Smooth muscle cell (in vitro differentiated cells): ENCODE measurements around the gene IQSEC1. TPM values are rescaled to one million over a fixed set of nuclear protein-coding genes. Genes with fewer than 3 reads are reported as not detected.

Experiments
- DNase-seq: peaks from one replicate; lab custom pipeline; 2025; ENCODE audit not compliant: unreplicated experiment; lab: John Stamatoyannopoulos, UW
- H2AFZ ChIP-seq: fragments of 200-600 bp; sonication (generic); 2 replicates; pipeline ENCODE4 v1.6.0; 2016; ENCODE audit warnings: antibody characterized with exemption, low read depth, mild to moderate bottlenecking
- H3F3A ChIP-seq: fragments of 200-600 bp; sonication (generic); 2 replicates; pipeline ENCODE4 v1.6.0; 2017; ENCODE audit warnings: antibody characterized with exemption, low read depth
- H3K27ac ChIP-seq: fragments of 200-600 bp; sonication (generic); 2 replicates; pipeline ENCODE4 v1.5.1; 2016; ENCODE audit warnings: low read depth, mild to moderate bottlenecking
- H3K27me3 ChIP-seq: fragments of 200-600 bp; sonication (generic); 2 replicates; pipeline ENCODE4 v1.6.1; 2016; ENCODE audit warnings: low read depth, mild to moderate bottlenecking
- H3K36me3 ChIP-seq: fragments of 200-600 bp; sonication (generic); 2 replicates; pipeline ENCODE4 v1.5.1; 2016; ENCODE audit warnings: low read depth
- H3K4me1 ChIP-seq: fragments of 200-600 bp; sonication (generic); 2 replicates; pipeline ENCODE4 v1.5.1; 2016; ENCODE audit warnings: low read depth
- H3K4me2 ChIP-seq: fragments of 200-600 bp; sonication (generic); 2 replicates; pipeline ENCODE4 v1.6.0; 2016; ENCODE audit warnings: mild to moderate bottlenecking
- H3K4me3 ChIP-seq: fragments of 200-600 bp; sonication (generic); 2 replicates; pipeline ENCODE4 v1.5.1; 2016; ENCODE audit warnings: mild to moderate bottlenecking
- H3K79me2 ChIP-seq: fragments of 200-600 bp; sonication (generic); 2 replicates; pipeline ENCODE4 v1.6.0; 2016; ENCODE audit warnings: low read depth, mild to moderate bottlenecking
- H3K9ac ChIP-seq: fragments of 200-600 bp; sonication (generic); 2 replicates; pipeline ENCODE4 v1.6.0; 2016; ENCODE audit warnings: low read depth
- H3K9me3 ChIP-seq: fragments of 200-600 bp; sonication (generic); replicated peaks from 2 replicates; pipeline ENCODE4 v1.5.1; 2016; ENCODE audit warnings: low read depth
- H4K20me1 ChIP-seq: fragments of 200-600 bp; sonication (generic); 2 replicates; pipeline ENCODE4 v1.6.0; 2016; ENCODE audit warnings: low read depth
- CTCF ChIP-seq: fragments of 200-600 bp; sonication (generic); IDR thresholded peaks from 2 replicates; pipeline ENCODE4 v1.5.1; 2017; ENCODE audit warnings: borderline replicate concordance, mild to moderate bottlenecking, antibody characterized with exemption; ENCODE audit not compliant: insufficient read depth, poor library complexity, severe bottlenecking
- WGBS: methylation state at CpG from one replicate; pipeline ENCODE4 v1.1.7; 2016; ENCODE audit warnings: low lambda C conversion rate; 5-methylcytosine and 5-hydroxymethylcytosine counted together
- polyA plus RNA-seq: library from polyadenylated mRNA; unstranded; fragments of >200 nt; fragmentation: Nextera tagmentation; extraction: Ambion mirVana; gene quantifications from 2 replicates; pipeline ENCODE4 v1.2.1, GENCODE V29; 2016
- total RNA-seq: library from RNA; depleted of rRNA; stranded (reverse); fragments of >200 nt; gene quantifications from 2 replicates; pipeline ENCODE4 v1.2.3, GENCODE V29; 2014

Gene IQSEC1
- total and polyA plus RNA-seq, 2 experiments from 2014 or later = 18.9 to 19.8 TPM

- Histone ChIP-seq H3K27me3 (peaks cover 3% of the 10 kb centered on the region), H3K36me3 (no peaks in the 10 kb centered on the region), H3K4me1 (peaks cover 15% of the 10 kb centered on the region), H3K27ac (no peak overlapping the region), H4K20me1 (no peaks in the 10 kb centered on the region), H3K79me2 (no peaks in the 10 kb centered on the region), H2AFZ (no peak overlapping the region), H3K9me3 (no peaks in the 10 kb centered on the region), H3F3A (no peaks in the 10 kb centered on the region), H3K9ac (no peak overlapping the region), H3K4me2 (no peak overlapping the region), H3K4me3 (no peak overlapping the region)
- WGBS = 99% methylated on average over 5 of the region's 5 CpGs
- no peak for DNase-seq
- no peak for TF ChIP-seq CTCF
These were observed 38.4 kb downstream of the IQSEC1 start for GRCh38 chr3:13034861-13035260.

GRCh38 chr3:13034109-13034800 lies 39.0 kb downstream of the IQSEC1 start:
- no peaks in the 10 kb centered on the region for H3F3A ChIP-seq
- no peak for TF ChIP-seq CTCF
- no peak for DNase-seq
- no peak overlapping the region for H3K4me3 ChIP-seq
- no peaks in the 10 kb centered on the region for H3K79me2 ChIP-seq
- H3K4me2 ChIP-seq = no peak overlapping the region
- H2AFZ ChIP-seq = no peak overlapping the region
- H3K27me3 ChIP-seq = peaks cover 3% of the 10 kb centered on the region
- no peaks in the 10 kb centered on the region for H3K9me3 ChIP-seq
- H3K36me3 ChIP-seq = no peaks in the 10 kb centered on the region
- no peak overlapping the region for H3K27ac ChIP-seq
- no peaks in the 10 kb centered on the region for H4K20me1 ChIP-seq
- peaks cover 13% of the 10 kb centered on the region for H3K4me1 ChIP-seq
- H3K9ac ChIP-seq = no peak overlapping the region
- 91% methylated on average over 21 of the region's 21 CpGs for WGBS

- Histone ChIP-seq H3K27me3 (peaks cover 3% of the 10 kb centered on the region), H3K4me1 (peaks cover 7% of the 10 kb centered on the region), H3F3A (no peaks in the 10 kb centered on the region), H3K9me3 (no peaks in the 10 kb centered on the region), H3K4me3 (no peak overlapping the region), H3K4me2 (no peak overlapping the region), H3K27ac (no peak overlapping the region), H3K9ac (no peak overlapping the region), H4K20me1 (no peaks in the 10 kb centered on the region), H3K36me3 (no peaks in the 10 kb centered on the region), H3K79me2 (no peaks in the 10 kb centered on the region), H2AFZ (no peak overlapping the region)
- no peak for TF ChIP-seq CTCF
- WGBS = 94% methylated on average over 13 of the region's 13 CpGs
- DNase-seq = no peak
These were observed 41.0 kb downstream of the IQSEC1 start for GRCh38 chr3:13032206-13032605.

GRCh38 chr3:13031621-13032020 lies 41.6 kb downstream of the IQSEC1 start:
- no peak overlapping the region for H2AFZ ChIP-seq
- TF ChIP-seq CTCF = no peak
- no peak for DNase-seq
- H3K36me3 ChIP-seq = no peaks in the 10 kb centered on the region
- H3K9me3 ChIP-seq = no peaks in the 10 kb centered on the region
- no peak overlapping the region for H3K9ac ChIP-seq
- H3K4me2 ChIP-seq = no peak overlapping the region
- peaks cover 7% of the 10 kb centered on the region for H3K4me1 ChIP-seq
- no peaks in the 10 kb centered on the region for H3F3A ChIP-seq
- no peaks in the 10 kb centered on the region for H3K79me2 ChIP-seq
- no peak overlapping the region for H3K27ac ChIP-seq
- H3K4me3 ChIP-seq = no peak overlapping the region
- H4K20me1 ChIP-seq = no peaks in the 10 kb centered on the region
- peaks cover 3% of the 10 kb centered on the region for H3K27me3 ChIP-seq
- 75% methylated on average over 7 of the region's 7 CpGs for WGBS
